SHP77 (cell line): ENCODE measurements around the gene SFTPD.
"Not testable (repeated sequence)": the region's sequence is repeated elsewhere in the genome, so short reads cannot be mapped to it uniquely, and the experiment has no call there.

Experiments used
- DNase-seq, 2 experiments: peaks; one replicate each; lab custom pipeline; 2025; lab: John Stamatoyannopoulos, UW

SFTPD gene

GRCh38 chr10:79948976-79949722 lies at the start of gene SFTPD:
Gene SFTPD, minus strand, starts transcription at chr10:79949105. Its CDS starts 2,446 bp downstream, at chr10:79946659.
- no peak for DNase-seq

DNA sequence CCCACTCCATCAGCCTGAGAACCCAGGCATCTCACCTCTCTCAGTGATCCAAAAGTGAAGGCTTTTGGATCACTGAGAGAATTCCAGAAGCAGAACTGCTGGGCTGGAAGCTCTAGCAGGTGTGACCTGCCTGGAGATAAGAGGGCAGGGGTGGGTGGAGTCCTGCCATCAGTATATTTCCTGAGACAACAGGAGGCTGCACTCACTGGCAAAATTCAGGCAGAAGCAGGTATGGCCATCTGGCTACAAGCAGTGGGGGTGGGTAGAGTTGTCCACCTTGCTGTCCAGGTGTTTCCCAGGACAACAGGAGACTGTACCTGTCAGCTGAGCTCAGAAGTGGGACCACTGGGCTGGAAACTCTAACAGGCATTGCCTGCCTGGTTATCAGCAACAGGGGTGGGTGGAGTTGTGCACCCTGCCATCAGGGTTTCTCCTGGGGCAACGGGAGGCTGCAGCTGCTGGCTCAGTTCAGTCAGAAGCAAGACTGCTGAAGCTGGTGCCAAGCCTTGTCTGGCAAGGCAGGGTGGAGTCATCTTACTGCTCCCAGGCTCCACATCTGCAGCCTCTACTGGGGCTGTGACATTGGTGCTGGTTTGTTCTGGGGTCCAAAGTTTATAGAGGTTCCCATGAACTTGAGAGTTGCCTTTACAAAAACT lies 47.2 kb upstream of the SFTPD start:
- DNase-seq: no peak

GRCh38 chr10:79994556-79994955 lies 45.7 kb upstream of the SFTPD start:
- DNase-seq: no peak

DNA sequence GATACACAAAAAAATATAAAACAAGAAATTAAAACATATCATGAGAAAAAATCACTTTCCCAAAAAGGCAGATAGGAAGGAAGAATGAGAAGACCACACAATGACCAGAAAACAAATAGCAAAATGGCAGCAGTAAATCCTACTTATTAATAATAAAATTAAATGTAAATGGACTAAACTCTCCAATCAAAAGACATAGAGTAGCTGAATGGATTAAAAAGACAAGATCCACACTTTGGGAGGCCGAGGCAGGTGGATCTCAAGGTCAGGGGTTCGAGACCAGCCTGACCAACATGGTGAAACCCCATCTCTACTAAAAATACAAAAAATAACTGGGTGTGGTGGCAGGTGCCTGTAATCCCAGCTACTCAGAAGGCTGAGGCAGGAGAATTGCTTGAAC lies 39.3 kb upstream of the SFTPD start:
- not testable (repeated sequence) for DNase-seq

DNA sequence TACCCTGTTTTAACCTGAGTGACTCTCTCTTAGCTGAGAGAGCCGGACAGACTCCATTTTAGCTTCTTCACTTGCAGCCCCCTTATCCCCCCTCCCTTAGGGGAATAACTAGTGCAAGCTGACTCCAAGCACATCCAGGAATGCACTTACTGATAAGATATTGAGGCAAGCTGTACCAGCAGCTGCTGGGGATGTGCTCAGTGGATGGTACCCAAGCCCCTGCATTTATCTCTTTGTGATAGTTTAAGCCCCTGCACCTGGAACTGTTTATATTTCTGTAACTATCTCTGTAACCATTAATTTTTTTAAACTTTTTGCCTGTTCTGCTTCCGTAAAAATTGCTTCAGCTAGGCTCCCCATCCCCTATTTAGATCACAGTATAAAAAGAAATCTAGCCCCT lies 37.8 kb upstream of the SFTPD start:
- not testable (repeated sequence) for DNase-seq

GRCh38 chr10:79985481-79986072 lies 36.7 kb upstream of the SFTPD start:
- DNase-seq: no peak

DNA sequence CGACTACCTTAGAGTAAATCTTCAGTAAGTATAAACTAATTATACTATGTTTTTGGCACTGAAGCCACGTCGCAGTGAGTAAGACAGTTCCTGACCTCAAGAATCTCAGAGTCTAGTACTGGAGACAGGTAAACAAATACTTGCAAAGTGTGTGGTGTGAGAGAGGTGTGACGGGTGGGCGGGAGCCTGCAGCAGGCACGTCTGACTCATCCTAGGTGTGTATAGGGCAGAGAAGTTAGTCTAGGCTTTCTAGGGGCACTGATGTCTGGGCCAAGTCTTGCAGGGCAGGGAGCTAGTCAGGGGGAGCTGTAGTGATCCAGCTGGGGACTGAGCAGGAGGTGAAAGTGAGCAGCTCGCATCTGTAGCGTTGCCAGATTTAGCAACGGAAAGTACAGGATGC lies 35.9 kb upstream of the SFTPD start:
- DNase-seq: no peak

- DNase-seq: no peak
Measured at GRCh38 chr10:79983286-79983909, 34.5 kb upstream of the SFTPD start.

- no peak for DNase-seq
Measured at GRCh38 chr10:79982861-79983260, 34.0 kb upstream of the SFTPD start.

- no peak for DNase-seq
Measured at GRCh38 chr10:79982362-79982800, 33.5 kb upstream of the SFTPD start.

DNA sequence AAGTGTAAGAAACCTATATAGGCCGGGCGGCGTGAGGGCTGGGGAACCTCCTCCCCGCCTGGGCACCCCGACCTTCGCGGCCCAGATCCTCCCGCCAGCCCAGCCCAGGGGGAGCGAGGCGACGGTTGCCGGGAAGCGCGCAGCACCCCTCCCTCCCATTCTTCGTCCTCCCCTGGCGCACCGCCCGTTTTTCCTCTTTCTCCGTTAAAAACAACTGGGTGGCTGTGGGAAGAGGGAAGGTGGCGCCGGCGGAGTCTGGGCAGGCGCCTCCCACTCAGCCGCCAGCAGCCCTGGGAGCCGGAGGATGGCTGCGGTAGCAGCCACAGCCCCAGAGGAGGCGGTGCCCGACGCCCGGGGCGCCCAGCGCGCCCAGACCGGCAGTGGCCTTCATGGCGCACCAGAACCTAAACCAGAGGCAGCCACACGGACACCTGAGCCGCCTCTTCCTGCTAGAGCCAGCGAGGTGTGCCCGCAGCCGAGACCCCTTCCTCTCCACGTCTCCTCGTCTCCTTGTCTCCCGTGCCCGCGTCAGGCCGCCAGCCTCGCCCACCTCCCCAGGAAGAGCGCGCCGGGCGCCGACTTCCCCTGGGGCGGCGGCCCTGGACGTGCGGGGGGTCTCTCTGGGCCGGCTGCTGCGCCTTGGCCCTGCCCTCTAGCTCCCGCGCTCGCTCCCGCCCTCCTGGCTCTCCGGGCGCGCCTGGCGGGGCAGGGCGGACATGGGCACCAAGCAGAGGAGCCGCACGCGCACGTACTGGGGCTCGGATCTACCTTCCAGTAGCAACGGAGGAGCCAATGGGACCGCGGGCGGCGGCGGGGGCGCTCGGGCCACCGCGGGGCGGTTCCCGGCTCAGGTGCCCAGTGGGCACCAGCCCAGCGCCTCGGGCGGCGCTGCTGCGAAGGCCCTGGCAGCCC lies 32.8 kb upstream of the SFTPD start:
- DNase-seq: no peak

DNA sequence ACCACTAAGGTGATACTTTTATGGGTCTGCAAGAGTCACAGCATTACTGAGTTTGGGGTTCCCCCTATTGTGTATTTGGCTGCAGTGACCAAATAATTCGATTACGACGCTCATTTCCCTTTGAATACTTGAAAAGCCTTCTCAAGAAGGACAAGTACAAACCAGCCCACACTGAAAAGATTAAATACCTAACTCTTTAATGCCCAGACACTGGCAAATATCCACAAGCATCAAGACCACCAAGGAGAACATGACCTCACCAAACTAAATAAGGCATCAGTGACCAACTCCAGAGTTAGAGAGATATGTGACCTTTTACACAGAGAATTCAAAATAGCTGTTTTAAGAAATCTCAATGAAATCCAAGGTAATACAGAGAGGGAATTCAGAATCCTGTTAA lies 31.8 kb upstream of the SFTPD start:
- DNase-seq: no peak

DNA sequence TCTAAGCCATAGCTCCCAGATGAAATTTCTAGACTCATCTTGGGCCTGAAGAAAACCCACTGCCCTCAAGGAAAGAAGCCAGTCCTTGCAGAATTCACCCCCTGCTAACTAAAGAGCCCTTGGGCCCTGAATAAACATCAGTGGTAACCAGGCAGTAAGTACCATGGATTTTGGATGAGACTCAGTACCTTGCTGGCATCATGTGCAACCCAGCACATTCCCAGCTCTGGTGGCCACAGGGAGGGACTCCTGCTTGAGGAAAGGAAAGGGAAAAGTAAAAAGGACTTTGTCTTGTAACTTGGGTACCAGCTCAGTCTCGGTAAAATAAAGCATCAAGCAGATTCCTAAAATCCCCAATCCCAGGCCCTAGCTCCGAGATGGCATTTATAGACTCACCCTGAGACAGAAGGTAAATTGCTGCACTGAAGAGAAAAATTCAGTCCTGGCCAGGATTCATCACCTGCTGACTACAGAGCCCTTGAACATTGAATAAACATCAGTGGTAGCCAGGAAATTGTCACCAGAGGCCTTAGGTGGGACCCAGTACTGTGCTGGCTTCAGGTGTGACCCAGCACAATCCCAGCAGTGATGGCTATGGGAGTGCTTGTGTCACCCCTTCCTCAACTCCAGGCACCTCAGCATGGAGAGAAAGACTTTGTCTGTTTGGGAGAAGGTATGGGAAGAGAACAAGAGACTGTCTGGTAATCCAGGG lies 31.2 kb upstream of the SFTPD start:
- DNase-seq: no peak

GRCh38 chr10:79979310-79979975 lies 30.5 kb upstream of the SFTPD start:
- no peak for DNase-seq

- DNase-seq: no peak
Measured at GRCh38 chr10:79976999-79977398, 28.1 kb upstream of the SFTPD start.

GRCh38 chr10:79970062-79970461 lies 21.2 kb upstream of the SFTPD start:
- no peak for DNase-seq

GRCh38 chr10:79947787-79948424 lies 999 bp downstream of the SFTPD start:
- DNase-seq: no peak

DNA sequence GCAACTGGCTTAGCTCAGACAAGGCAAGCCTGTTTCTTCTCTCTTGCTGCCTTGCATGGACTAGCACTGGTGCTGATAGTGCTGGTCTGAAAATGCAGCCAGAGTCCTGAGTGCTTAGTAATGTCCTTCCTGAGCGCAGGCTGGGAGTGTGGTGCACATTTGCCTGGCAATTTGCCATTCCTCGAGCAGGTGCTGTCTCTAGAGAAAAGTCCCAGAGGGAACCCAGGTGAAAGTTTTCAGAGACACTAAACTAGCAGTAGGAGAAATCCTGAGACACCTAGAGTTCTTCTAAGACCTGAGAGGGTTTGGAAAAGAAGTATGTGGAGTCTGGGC lies 1.9 kb downstream of the SFTPD start:
- no peak for DNase-seq

DNA sequence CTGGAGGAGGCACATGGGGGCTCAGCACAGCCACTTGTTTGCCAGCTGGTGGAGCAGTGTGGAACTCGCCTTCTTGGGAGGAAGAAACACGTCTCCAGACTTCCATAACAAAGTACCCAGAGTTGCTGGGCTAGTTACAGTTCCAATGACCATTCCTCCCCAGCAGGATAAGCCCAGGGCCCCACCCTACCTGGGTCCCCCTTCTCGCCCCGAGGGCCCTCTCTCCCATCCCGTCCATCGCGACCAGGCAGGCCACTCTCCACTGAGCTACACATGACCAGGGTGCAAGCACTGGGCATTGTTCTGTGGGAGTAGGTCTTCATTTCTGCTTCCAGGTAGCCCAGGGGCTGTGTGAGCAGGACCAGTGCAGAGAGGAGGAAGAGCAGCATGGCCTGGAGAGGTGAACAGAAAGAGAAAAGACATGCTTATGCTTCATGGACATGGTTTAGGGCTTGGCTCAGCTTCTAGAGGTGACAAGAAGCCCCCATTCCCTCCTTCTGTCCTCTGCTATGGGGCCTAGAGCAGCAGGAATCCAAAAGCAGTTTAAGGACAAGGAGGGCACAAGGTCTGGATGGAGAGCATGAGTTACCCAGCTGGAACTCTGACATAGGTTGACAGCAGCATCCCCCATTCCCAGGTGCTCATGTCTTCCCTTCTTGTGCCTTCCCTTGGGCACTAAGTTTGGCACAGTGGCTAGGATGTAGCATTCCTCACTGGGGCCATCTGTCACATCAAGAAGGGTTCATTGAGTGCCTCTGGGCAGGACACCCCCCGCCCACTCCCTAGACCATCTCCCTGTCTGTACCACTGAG lies 2.4 kb downstream of the SFTPD start:
- no peak for DNase-seq
